ENCODE results near the gene UBR3. TPM values are rescaled to one million over a fixed set of nuclear protein-coding genes. Genes with fewer than 3 reads are reported as not detected.

Gene UBR3
- total and polyA plus RNA-seq, 2 experiments from 2014 or later: 10.7 to 28.0 TPM

DNA sequence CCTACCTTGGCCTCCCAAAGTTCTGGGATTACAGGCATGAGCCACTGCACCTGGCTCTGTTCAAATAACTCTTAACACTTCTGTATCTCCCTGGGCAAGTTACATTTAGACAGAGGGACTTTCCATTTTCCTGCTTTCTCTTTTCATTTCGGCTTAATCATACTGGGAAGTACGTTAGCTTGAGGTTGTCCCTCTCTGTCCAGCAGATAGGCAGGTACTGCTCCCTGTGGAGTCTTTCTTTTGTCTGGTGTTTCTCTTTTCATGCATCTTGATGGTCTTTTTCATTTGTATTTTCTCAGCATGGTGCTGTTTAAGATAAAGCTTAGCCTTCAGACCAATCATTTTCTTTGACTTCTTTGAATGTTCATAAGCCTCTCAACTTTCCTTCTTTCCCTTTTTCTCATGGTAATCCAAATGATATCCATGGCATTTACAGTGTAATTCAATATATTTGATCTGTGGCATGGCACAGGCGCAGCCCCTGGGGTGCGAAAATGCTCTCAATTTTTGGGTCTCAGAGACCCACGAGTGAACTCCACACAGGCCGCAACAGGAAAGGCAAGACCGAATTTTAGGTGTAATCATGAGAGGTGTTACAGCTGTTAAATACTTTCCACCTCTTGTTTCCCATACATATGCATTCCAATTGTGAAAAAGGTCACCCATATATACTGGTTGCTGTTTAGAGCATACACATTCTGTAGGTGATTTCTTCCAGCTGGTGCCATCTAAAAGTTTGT, 250.7 kb downstream of the UBR3 start:
- H3K27ac Mint-ChIP-seq: peak overlapping the region; percentile 87
- DNase-seq (ENCODE audit: low spot score): peak; percentile 47
- Histone ChIP-seq H3K4me1 (ENCODE audit: insufficient read depth) (peaks cover 56% of the 10 kb centered on the region), H3K27ac (ENCODE audit: low read depth) (peak overlapping the region; percentile 76), H3K9me2 (ENCODE audit: insufficient read depth) (no peaks in the 10 kb centered on the region), H3K4me3 (0 out of 2 replicates have a peak overlapping the region, but pooled peaks have one; percentile 15), H2AFZ (no peak overlapping the region), H3K36me3 (ENCODE audit: insufficient read depth) (no peaks in the 10 kb centered on the region), H3K27me3 (ENCODE audit: insufficient read depth) (no peaks in the 10 kb centered on the region), H3K4me2 (peak overlapping the region; percentile 68), H3K79me2 (replicated peaks; ENCODE audit: insufficient read depth) (no peaks in the 10 kb centered on the region), H3F3A (replicated peaks; ENCODE audit: low read depth) (no peaks in the 10 kb centered on the region), H4K20me1 (replicated peaks; ENCODE audit: insufficient read depth) (no peaks in the 10 kb centered on the region)
- peak overlapping the region; percentile 15; the same call in 1 of the 3 replicates for H3K4me3 Mint-ChIP-seq
- H3K36me3 Mint-ChIP-seq (ENCODE audit: low read depth): peaks cover 16% of the 10 kb centered on the region; the same call in 2 of the 3 replicates
- no peaks in the 10 kb centered on the region for H3K9me3 Mint-ChIP-seq
- ATAC-seq: peak; percentile 85
- peaks cover 42% of the 10 kb centered on the region for H3K4me1 Mint-ChIP-seq
- TF ChIP-seq, protein P1, sequence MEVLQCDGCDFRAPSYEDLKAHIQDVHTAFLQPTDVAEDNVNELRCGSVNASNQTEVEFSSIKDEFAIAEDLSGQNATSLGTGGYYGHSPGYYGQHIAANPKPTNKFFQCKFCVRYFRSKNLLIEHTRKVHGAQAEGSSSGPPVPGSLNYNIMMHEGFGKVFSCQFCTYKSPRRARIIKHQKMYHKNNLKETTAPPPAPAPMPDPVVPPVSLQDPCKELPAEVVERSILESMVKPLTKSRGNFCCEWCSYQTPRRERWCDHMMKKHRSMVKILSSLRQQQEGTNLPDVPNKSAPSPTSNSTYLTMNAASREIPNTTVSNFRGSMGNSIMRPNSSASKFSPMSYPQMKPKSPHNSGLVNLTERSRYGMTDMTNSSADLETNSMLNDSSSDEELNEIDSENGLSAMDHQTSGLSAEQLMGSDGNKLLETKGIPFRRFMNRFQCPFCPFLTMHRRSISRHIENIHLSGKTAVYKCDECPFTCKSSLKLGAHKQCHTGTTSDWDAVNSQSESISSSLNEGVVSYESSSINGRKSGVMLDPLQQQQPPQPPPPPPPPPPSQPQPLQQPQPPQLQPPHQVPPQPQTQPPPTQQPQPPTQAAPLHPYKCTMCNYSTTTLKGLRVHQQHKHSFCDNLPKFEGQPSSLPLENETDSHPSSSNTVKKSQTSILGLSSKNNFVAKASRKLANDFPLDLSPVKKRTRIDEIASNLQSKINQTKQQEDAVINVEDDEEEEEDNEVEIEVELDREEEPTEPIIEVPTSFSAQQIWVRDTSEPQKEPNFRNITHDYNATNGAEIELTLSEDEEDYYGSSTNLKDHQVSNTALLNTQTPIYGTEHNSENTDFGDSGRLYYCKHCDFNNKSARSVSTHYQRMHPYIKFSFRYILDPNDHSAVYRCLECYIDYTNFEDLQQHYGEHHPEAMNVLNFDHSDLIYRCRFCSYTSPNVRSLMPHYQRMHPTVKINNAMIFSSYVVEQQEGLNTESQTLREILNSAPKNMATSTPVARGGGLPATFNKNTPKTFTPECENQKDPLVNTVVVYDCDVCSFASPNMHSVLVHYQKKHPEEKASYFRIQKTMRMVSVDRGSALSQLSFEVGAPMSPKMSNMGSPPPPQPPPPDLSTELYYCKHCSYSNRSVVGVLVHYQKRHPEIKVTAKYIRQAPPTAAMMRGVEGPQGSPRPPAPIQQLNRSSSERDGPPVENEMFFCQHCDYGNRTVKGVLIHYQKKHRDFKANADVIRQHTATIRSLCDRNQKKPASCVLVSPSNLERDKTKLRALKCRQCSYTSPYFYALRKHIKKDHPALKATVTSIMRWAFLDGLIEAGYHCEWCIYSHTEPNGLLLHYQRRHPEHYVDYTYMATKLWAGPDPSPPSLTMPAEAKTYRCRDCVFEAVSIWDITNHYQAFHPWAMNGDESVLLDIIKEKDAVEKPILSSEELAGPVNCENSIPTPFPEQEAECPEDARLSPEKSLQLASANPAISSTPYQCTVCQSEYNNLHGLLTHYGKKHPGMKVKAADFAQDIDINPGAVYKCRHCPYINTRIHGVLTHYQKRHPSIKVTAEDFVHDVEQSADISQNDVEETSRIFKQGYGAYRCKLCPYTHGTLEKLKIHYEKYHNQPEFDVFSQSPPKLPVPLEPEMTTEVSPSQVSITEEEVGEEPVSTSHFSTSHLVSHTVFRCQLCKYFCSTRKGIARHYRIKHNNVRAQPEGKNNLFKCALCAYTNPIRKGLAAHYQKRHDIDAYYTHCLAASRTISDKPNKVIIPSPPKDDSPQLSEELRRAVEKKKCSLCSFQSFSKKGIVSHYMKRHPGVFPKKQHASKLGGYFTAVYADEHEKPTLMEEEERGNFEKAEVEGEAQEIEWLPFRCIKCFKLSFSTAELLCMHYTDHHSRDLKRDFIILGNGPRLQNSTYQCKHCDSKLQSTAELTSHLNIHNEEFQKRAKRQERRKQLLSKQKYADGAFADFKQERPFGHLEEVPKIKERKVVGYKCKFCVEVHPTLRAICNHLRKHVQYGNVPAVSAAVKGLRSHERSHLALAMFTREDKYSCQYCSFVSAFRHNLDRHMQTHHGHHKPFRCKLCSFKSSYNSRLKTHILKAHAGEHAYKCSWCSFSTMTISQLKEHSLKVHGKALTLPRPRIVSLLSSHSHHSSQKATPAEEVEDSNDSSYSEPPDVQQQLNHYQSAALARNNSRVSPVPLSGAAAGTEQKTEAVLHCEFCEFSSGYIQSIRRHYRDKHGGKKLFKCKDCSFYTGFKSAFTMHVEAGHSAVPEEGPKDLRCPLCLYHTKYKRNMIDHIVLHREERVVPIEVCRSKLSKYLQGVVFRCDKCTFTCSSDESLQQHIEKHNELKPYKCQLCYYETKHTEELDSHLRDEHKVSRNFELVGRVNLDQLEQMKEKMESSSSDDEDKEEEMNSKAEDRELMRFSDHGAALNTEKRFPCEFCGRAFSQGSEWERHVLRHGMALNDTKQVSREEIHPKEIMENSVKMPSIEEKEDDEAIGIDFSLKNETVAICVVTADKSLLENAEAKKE (CRISPR knock-in tag; IDR thresholded peaks at IDR 0.05): peak; percentile 63; the same call in 1 of the 2 replicates
- TF ChIP-seq, protein P2, sequence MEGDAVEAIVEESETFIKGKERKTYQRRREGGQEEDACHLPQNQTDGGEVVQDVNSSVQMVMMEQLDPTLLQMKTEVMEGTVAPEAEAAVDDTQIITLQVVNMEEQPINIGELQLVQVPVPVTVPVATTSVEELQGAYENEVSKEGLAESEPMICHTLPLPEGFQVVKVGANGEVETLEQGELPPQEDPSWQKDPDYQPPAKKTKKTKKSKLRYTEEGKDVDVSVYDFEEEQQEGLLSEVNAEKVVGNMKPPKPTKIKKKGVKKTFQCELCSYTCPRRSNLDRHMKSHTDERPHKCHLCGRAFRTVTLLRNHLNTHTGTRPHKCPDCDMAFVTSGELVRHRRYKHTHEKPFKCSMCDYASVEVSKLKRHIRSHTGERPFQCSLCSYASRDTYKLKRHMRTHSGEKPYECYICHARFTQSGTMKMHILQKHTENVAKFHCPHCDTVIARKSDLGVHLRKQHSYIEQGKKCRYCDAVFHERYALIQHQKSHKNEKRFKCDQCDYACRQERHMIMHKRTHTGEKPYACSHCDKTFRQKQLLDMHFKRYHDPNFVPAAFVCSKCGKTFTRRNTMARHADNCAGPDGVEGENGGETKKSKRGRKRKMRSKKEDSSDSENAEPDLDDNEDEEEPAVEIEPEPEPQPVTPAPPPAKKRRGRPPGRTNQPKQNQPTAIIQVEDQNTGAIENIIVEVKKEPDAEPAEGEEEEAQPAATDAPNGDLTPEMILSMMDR (conservative IDR thresholded peaks at IDR 0.05; ENCODE audit: low read depth in 2 of 2): no peak
- TF ChIP-seq, protein P3, sequence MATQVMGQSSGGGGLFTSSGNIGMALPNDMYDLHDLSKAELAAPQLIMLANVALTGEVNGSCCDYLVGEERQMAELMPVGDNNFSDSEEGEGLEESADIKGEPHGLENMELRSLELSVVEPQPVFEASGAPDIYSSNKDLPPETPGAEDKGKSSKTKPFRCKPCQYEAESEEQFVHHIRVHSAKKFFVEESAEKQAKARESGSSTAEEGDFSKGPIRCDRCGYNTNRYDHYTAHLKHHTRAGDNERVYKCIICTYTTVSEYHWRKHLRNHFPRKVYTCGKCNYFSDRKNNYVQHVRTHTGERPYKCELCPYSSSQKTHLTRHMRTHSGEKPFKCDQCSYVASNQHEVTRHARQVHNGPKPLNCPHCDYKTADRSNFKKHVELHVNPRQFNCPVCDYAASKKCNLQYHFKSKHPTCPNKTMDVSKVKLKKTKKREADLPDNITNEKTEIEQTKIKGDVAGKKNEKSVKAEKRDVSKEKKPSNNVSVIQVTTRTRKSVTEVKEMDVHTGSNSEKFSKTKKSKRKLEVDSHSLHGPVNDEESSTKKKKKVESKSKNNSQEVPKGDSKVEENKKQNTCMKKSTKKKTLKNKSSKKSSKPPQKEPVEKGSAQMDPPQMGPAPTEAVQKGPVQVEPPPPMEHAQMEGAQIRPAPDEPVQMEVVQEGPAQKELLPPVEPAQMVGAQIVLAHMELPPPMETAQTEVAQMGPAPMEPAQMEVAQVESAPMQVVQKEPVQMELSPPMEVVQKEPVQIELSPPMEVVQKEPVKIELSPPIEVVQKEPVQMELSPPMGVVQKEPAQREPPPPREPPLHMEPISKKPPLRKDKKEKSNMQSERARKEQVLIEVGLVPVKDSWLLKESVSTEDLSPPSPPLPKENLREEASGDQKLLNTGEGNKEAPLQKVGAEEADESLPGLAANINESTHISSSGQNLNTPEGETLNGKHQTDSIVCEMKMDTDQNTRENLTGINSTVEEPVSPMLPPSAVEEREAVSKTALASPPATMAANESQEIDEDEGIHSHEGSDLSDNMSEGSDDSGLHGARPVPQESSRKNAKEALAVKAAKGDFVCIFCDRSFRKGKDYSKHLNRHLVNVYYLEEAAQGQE (IDR thresholded peaks at IDR 0.05; ENCODE audit: unreplicated experiment): no peak
- peaks cover 1% of the 10 kb centered on the region for H3K27me3 Mint-ChIP-seq (ENCODE audit: insufficient read depth, low read depth, poor library complexity)

All from GM23338 (cell line).